Stomach (tissue), 9 donors: ENCODE data around the gene ZFP64. TPM values are rescaled to one million over a fixed set of nuclear protein-coding genes. Genes with fewer than 3 reads are reported as not detected.

Experiments used
- DNase-seq, 2 donors: peaks; one replicate each; pipeline versions ENCODE4 v3.0.0 to v3.0.0-alpha.2; 2013 to 2019
- H3K27ac ChIP-seq, 5 donors: fragments of 200-600 bp in 4 of 5; sonication (generic) in 4 of 5; one replicate each; pipeline ENCODE4 v1.5.1; 2013 to 2019; ENCODE audit warnings: mild to moderate bottlenecking in 1 of 5, moderate library complexity in 1 of 5
- H3K27me3 ChIP-seq, 3 donors: fragments of 200-600 bp; sonication (generic); one replicate each; pipeline ENCODE4 v1.5.1; 2017 to 2019; ENCODE audit warnings: mixed run types in 1 of 3
- H3K36me3 ChIP-seq, 4 donors: fragments of 200-600 bp; sonication (generic); 1 replicate in 3 of 4; 2 replicates in 1 of 4; pipeline ENCODE4 v1.5.1; 2016 to 2019
- H3K4me1 ChIP-seq, 4 donors: fragments of 200-600 bp; sonication (generic); one replicate each; pipeline ENCODE4 v1.5.1; 2016 to 2019
- H3K4me3 ChIP-seq, 4 donors: fragments of 200-600 bp; sonication (generic) in 3 of 4; one replicate each; pipeline ENCODE4 v1.5.1; 2016 to 2019; ENCODE audit warnings: mild to moderate bottlenecking in 1 of 4
- H3K9me3 ChIP-seq, 4 donors: fragments of 200-600 bp; sonication (generic); one replicate each; pipeline ENCODE4 v1.5.1; 2016 to 2019
- CTCF ChIP-seq, 7 experiments: fragments of 450-650 bp in 4 of 7; fragments of 200-600 bp in 3 of 7; sonication (generic) in 3 of 7; IDR thresholded peaks; one replicate each; pipeline ENCODE4 v1.5.1; 2016 to 2019; ENCODE audit warnings: antibody characterized with exemption in 7 of 7, control low read depth in 2 of 7, mild to moderate bottlenecking in 1 of 7
- EP300 ChIP-seq: sonication (generic); formaldehyde crosslinking; IDR thresholded peaks from one replicate; pipeline ENCODE4 v1.6.1; 2017; ENCODE audit warnings: antibody characterized with exemption
- POLR2A ChIP-seq, 4 donors: fragments of 450-650 bp; IDR thresholded peaks; one replicate each; pipeline ENCODE4 v1.6.1; 2016; ENCODE audit warnings: antibody characterized with exemption in 4 of 4, control low read depth in 2 of 4, mild to moderate bottlenecking in 1 of 4, moderate library complexity in 1 of 4
- POLR2AphosphoS5 ChIP-seq, 3 donors: sonication (generic); formaldehyde crosslinking; IDR thresholded peaks; one replicate each; pipeline ENCODE4 v1.6.1; 2016; ENCODE audit warnings: antibody characterized with exemption in 3 of 3
- WGBS, 5 donors: extraction: QIAGEN DNeasy Blood & Tissue Kit in 3 of 5; methylation state at CpG; one replicate each; pipeline versions ENCODE4 v1.1.5 to v1.1.7; 2013 to 2018; 5-methylcytosine and 5-hydroxymethylcytosine counted together
- intact Hi-C: fragments of 100-400 bp; cut with DNase I; formaldehyde crosslinking; loops from one replicate; pipeline ENCODE4 v1.15.1; 2023; ENCODE audit warnings: low total_unique reads
- polyA plus RNA-seq, 3 donors: library from polyadenylated mRNA; stranded (reverse); fragments of 200-250 nt; gene quantifications; one replicate each; pipeline ENCODE4 v1.2.3, GENCODE V29; 2013
- total RNA-seq, 5 donors: library from RNA; depleted of rRNA; stranded (reverse); fragments of >200 nt; gene quantifications; one replicate each; pipeline versions ENCODE4 v1.1.0 to v1.2.3, GENCODE V29; 2014 to 2016
- donor health status: healthy with polysubstance abuse.
- donor health status: Bipolar disorder and iron deficiency.
- donor health status: healthy.

ZFP64 gene
- total and polyA plus RNA-seq, 8 donors, result 3.4 to 40.0 (median 8.9) TPM

- Histone ChIP-seq H3K27me3 (no peaks in the 10 kb centered on the region), H3K36me3 (no peaks in the 10 kb centered on the region), H3K27ac (no peak overlapping the region), H3K4me3 (no peak overlapping the region), H3K9me3 (no peaks in the 10 kb centered on the region), H3K4me1 (no peaks in the 10 kb centered on the region)
- TF ChIP-seq POLR2AphosphoS5 (IDR thresholded peaks at IDR 0.05) (no peak), EP300 (no peak), CTCF (IDR thresholded peaks at IDR 0.05) (no peak), POLR2A (IDR thresholded peaks at IDR 0.05) (no peak)
- DNase-seq, result no peak
- intact Hi-C loops, result no loop called here
- 63 to 94% (median 77%) methylated on average over 3 of the region's 3 CpGs for WGBS, 5 donors
Measured at GRCh38 chr20:52132337-52132736, 59.2 kb downstream of the ZFP64 start.

DNA sequence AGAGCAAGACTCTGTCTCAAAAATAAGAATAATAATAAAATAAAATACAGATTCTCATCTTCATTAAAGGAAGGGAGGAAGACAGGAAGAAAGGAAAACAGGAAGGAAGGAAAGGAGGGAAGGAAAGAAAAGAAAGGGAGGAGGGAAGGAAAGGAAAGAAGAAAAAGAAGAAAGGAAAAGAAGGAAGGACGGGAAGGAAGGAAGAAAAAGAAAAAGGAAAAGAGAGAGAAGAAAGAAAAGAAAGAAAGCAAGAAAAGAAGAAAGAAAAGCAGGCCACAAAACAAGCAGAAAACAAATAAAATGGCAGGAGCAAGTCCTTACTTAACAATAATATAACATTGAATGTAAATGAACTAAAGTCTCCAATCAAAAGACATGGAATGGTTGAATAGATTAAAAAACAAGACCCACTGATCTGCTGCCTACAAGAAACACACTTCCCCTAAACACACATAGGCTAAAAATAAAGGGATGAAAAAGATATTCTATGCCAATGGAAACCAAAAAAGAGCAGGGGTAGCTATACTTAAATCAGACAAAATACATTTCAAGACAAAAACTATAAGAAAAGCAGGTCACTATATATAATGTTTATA lies 60.4 kb downstream of the ZFP64 start:
- 95 to 100% (median 96%) methylated on average over 1 of the region's 1 CpG for WGBS, 5 donors
- H3K4me1 ChIP-seq, result no peaks in the 10 kb centered on the region

GRCh38 chr20:52130406-52130805 lies 61.2 kb downstream of the ZFP64 start:
- Histone ChIP-seq H3K9me3 (no peaks in the 10 kb centered on the region), H3K27me3 (no peaks in the 10 kb centered on the region), H3K4me3 (no peak overlapping the region), H3K4me1 (no peaks in the 10 kb centered on the region), H3K27ac (no peak overlapping the region), H3K36me3 (no peaks in the 10 kb centered on the region)
- intact Hi-C loops, result no loop called here
- DNase-seq, result no peak
- TF ChIP-seq EP300 (no peak), CTCF (IDR thresholded peaks at IDR 0.05) (no peak), POLR2A (IDR thresholded peaks at IDR 0.05) (no peak), POLR2AphosphoS5 (IDR thresholded peaks at IDR 0.05) (no peak)
- WGBS, 5 donors, result 89 to 96% (median 93%) methylated on average over 5 of the region's 5 CpGs

More for the DNA sequence above, 60.4 kb downstream of the ZFP64 start:
- Histone ChIP-seq H3K36me3 (no peaks in the 10 kb centered on the region), H3K9me3 (no peaks in the 10 kb centered on the region), H3K4me3 (no peak overlapping the region), H3K27ac (no peak overlapping the region), H3K27me3 (no peaks in the 10 kb centered on the region)
- DNase-seq, result no peak
- no peak for TF ChIP-seq POLR2AphosphoS5 (IDR thresholded peaks at IDR 0.05)
- TF ChIP-seq EP300, result no peak
- no peak for TF ChIP-seq POLR2A (IDR thresholded peaks at IDR 0.05)
- TF ChIP-seq CTCF (IDR thresholded peaks at IDR 0.05), result no peak
- intact Hi-C loops, result no loop called here

GRCh38 chr20:52129611-52130010 lies 62.0 kb downstream of the ZFP64 start:
- TF ChIP-seq CTCF (IDR thresholded peaks at IDR 0.05), result no peak
- no peak for DNase-seq
- Histone ChIP-seq H3K36me3 (no peaks in the 10 kb centered on the region), H3K9me3 (no peaks in the 10 kb centered on the region), H3K4me1 (no peaks in the 10 kb centered on the region), H3K27me3 (no peaks in the 10 kb centered on the region), H3K27ac (no peak overlapping the region), H3K4me3 (no peak overlapping the region)
- 80 to 95% (median 92%) methylated on average over 5 of the region's 5 CpGs for WGBS, 5 donors
- intact Hi-C loops, result no loop called here
